A549 (cell line): ENCODE data around the gene DYRK1A.
A peak's percentile ranks its signal among the peaks of the same experiment; 100 is the strongest.

ENCODE experiments used
- BCL3 ChIP-seq: fragments of >200 bp; sonication (Bioruptor Twin); formaldehyde crosslinking; IDR thresholded peaks from 3 replicates; pipeline ENCODE4 v1.6.1; 2016
- CEBPB ChIP-seq, 2 experiments: fragments of >200 bp in 1 of 2; sonication (Bioruptor Twin) in 1 of 2; formaldehyde crosslinking in 1 of 2; IDR thresholded peaks; 2 replicates each; pipeline ENCODE4 v1.6.1; 2012 to 2016
- ESRRA ChIP-seq: fragments of 150-350 bp; IDR thresholded peaks from 2 replicates; pipeline ENCODE4 v1.6.1; 2014; ENCODE audit warnings: mild to moderate bottlenecking, low read length, borderline replicate concordance
- FOSL2 ChIP-seq, 2 experiments: fragments of 450-650 bp in 1 of 2; fragments of >200 bp in 1 of 2; sonication (Bioruptor Twin) in 1 of 2; formaldehyde crosslinking; IDR thresholded peaks; 2 replicates each; pipeline versions ENCODE4 v1.5.0 to v1.6.1; 2016 to 2020; ENCODE audit warnings: mild to moderate bottlenecking in 1 of 2, moderate library complexity in 1 of 2
- GATA3 ChIP-seq: IDR thresholded peaks from 2 replicates; pipeline ENCODE4 v1.6.1; 2012; ENCODE audit warnings: borderline replicate concordance
- HEYL ChIP-seq: fragments of 250-450 bp; sonication (Bioruptor Pico); IDR thresholded peaks from 2 replicates; pipeline ENCODE4 v1.8.0; 2021; ENCODE audit warnings: mild to moderate bottlenecking, moderate library complexity
- JUN ChIP-seq, 2 experiments: fragments of >200 bp; sonication (Bioruptor Twin); formaldehyde crosslinking; IDR thresholded peaks; 2 replicates in 1 of 2; 3 replicates in 1 of 2; pipeline ENCODE4 v1.6.1; 2016 to 2017
- MAZ ChIP-seq: fragments of 150-350 bp; IDR thresholded peaks from 2 replicates; pipeline ENCODE4 v1.6.1; 2014; ENCODE audit warnings: antibody characterized with exemption, low read depth, low read length, borderline replicate concordance
- POLR2A ChIP-seq: IDR thresholded peaks from 2 replicates; pipeline ENCODE4 v1.6.1; 2012; ENCODE audit warnings: mild to moderate bottlenecking, low read length
- RFX5 ChIP-seq: fragments of 450-650 bp; IDR thresholded peaks from 2 replicates; pipeline ENCODE4 v1.7.1; 2014; ENCODE audit warnings: antibody characterized with exemption, mild to moderate bottlenecking, moderate library complexity
- USF2 ChIP-seq: fragments of 450-650 bp; IDR thresholded peaks from 2 replicates; pipeline ENCODE4 v1.6.1; 2014; ENCODE audit warnings: antibody characterized with exemption
- TF ChIP-seq, protein P1 (sequence below): fragments of >200 bp; sonication (Bioruptor Twin); formaldehyde crosslinking; IDR thresholded peaks from 3 replicates; pipeline ENCODE4 v1.5.1; 2016

DNA sequence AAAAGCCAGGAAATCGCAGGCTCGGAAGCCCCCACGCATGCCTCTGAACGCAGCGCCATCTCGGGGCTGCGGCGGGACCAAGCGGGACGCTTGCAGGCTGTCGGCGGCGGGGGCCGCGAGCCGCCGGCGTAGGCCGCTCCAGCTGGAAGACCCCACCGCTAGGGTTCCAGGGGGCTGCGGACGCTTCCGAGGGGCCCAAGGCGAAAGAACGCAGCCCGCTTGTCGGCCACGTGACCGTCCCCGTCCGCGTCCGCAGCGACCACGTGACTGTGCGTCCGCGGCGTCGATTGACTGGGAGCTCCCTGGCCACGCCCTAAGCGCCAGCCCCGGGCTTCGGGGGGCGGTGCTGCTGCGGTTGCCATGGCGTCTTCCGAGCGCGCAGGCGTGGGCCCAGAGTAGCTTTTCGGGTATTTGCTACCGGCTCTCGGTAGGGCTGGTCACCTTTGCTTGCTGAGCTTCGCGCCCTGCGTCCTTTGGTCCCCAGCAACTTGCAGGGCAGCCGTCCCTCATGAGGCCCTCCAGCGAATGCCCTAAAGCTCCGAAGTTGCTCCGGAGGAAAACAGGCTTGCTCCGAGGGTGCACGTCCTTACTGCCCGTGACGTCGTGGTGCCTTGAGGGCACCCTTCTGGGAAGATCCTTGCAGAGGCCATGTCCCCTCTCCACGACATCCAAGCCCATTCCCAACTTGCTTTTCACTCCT lies 197.2 kb downstream of the DYRK1A start:
- TF ChIP-seq HEYL (CRISPR knock-in tag) (no peak), RFX5 (no peak), FOSL2 (IDR thresholded peaks at IDR 0.05) (no peak), FOSL2 (CRISPR knock-in tag; IDR thresholded peaks at IDR 0.05) (no peak), POLR2A (peak; percentile 76), USF2 (peak; percentile 99), BCL3 (no peak; the same call in 2 of the 3 replicates), GATA3 (no peak), MAZ (no peak), JUN (IDR thresholded peaks at IDR 0.05) (peak; percentile 38 to 87; a peak in 3 of 5 replicates), ESRRA (no peak), CEBPB (IDR thresholded peaks at IDR 0.05) (no peak)
- TF ChIP-seq, protein P1, sequence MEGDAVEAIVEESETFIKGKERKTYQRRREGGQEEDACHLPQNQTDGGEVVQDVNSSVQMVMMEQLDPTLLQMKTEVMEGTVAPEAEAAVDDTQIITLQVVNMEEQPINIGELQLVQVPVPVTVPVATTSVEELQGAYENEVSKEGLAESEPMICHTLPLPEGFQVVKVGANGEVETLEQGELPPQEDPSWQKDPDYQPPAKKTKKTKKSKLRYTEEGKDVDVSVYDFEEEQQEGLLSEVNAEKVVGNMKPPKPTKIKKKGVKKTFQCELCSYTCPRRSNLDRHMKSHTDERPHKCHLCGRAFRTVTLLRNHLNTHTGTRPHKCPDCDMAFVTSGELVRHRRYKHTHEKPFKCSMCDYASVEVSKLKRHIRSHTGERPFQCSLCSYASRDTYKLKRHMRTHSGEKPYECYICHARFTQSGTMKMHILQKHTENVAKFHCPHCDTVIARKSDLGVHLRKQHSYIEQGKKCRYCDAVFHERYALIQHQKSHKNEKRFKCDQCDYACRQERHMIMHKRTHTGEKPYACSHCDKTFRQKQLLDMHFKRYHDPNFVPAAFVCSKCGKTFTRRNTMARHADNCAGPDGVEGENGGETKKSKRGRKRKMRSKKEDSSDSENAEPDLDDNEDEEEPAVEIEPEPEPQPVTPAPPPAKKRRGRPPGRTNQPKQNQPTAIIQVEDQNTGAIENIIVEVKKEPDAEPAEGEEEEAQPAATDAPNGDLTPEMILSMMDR = 0 out of 3 replicates have a peak, but pooled peaks have one; percentile 20
